Measurements from ENCODE around the gene TXNDC2. TPM values are rescaled to one million over a fixed set of nuclear protein-coding genes. Genes with fewer than 3 reads are reported as not detected.

Gene TXNDC2
- total and polyA plus RNA-seq, 9 of the 15 experiments (the other 6 are each of a cell fraction or from before 2014, with no cell fraction given), result 1.2 to 4.9 (median 2.3) TPM

DNA sequence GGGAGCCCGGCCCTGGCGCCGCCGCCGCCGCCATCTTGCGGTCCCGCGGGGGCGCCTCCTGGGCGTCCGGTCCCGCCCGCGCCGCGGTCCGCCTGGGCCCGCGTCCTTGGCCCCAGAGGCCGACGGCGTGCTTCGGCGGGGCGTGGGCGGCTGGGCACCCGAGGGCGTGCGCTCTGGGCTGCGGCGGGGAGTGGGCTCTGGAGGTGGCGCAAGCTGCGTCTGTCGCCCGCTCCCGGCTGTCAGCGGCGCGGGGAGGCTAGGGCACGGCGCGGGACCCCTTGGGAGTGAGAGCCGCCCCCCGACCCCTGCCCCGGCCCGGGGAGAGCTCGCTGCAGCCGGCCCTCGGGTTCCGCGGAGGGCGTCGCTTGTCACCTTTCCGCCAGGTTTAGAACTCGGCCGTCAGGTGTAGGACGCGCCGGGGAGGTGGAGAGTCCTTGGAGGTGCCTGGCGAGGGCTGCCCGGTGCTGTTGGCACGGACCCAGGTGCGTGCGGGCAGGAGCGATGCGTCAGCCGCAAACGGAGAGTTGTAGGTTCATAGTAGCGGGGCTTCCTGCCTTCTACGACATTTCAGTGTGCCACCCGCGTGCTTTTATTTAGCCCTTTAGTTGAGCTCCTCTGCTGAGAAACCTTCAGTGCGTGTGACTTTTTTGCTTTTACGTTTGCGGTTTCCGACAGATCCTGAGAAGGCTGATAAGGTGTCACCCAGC, 29.0 kb downstream of the TXNDC2 start (continued):
- peak; percentile 80 for TF ChIP-seq TEAD4 (IDR thresholded peaks at IDR 0.05; ENCODE audit: low read length)
- TF ChIP-seq TEAD4 (CRISPR knock-in tag; IDR thresholded peaks at IDR 0.05; ENCODE audit: borderline replicate concordance), result no peak
- TF ChIP-seq ZNF830 (CRISPR knock-in tag; IDR thresholded peaks at IDR 0.05), result no peak
- TF ChIP-seq, protein P1, sequence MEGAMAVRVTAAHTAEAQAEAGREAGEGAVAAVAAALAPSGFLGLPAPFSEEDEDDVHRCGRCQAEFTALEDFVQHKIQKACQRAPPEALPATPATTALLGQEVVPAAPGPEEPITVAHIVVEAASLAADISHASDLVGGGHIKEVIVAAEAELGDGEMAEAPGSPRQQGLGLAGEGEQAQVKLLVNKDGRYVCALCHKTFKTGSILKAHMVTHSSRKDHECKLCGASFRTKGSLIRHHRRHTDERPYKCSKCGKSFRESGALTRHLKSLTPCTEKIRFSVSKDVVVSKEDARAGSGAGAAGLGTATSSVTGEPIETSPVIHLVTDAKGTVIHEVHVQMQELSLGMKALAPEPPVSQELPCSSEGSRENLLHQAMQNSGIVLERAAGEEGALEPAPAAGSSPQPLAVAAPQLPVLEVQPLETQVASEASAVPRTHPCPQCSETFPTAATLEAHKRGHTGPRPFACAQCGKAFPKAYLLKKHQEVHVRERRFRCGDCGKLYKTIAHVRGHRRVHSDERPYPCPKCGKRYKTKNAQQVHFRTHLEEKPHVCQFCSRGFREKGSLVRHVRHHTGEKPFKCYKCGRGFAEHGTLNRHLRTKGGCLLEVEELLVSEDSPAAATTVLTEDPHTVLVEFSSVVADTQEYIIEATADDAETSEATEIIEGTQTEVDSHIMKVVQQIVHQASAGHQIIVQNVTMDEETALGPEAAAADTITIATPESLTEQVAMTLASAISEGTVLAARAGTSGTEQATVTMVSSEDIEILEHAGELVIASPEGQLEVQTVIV (CRISPR knock-in tag; IDR thresholded peaks at IDR 0.05; ENCODE audit: borderline replicate concordance), result no peak
- TF ChIP-seq, protein P2, sequence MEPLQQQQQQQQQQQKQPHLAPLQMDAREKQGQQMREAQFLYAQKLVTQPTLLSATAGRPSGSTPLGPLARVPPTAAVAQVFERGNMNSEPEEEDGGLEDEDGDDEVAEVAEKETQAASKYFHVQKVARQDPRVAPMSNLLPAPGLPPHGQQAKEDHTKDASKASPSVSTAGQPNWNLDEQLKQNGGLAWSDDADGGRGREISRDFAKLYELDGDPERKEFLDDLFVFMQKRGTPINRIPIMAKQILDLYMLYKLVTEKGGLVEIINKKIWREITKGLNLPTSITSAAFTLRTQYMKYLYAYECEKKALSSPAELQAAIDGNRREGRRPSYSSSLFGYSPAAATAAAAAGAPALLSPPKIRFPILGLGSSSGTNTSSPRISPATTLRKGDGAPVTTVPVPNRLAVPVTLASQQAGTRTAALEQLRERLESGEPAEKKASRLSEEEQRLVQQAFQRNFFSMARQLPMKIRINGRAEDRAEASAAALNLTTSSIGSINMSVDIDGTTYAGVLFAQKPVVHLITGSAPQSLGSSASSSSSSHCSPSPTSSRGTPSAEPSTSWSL (CRISPR knock-in tag; IDR thresholded peaks at IDR 0.05; ENCODE audit: borderline replicate concordance), result 0 out of 2 replicates have a peak, but pooled peaks have one; percentile 44
- TF ChIP-seq, protein P3, sequence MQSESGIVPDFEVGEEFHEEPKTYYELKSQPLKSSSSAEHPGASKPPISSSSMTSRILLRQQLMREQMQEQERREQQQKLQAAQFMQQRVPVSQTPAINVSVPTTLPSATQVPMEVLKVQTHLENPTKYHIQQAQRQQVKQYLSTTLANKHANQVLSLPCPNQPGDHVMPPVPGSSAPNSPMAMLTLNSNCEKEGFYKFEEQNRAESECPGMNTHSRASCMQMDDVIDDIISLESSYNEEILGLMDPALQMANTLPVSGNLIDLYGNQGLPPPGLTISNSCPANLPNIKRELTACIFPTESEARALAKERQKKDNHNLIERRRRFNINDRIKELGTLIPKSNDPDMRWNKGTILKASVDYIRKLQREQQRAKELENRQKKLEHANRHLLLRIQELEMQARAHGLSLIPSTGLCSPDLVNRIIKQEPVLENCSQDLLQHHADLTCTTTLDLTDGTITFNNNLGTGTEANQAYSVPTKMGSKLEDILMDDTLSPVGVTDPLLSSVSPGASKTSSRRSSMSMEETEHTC (IDR thresholded peaks at IDR 0.05), result peak; percentile 56; the same call in 1 of the 2 replicates
- TF ChIP-seq ASH1L (IDR thresholded peaks at IDR 0.05; ENCODE audit: borderline replicate concordance, low read depth, partially characterized antibody), result no peak
- TF ChIP-seq, protein P4, sequence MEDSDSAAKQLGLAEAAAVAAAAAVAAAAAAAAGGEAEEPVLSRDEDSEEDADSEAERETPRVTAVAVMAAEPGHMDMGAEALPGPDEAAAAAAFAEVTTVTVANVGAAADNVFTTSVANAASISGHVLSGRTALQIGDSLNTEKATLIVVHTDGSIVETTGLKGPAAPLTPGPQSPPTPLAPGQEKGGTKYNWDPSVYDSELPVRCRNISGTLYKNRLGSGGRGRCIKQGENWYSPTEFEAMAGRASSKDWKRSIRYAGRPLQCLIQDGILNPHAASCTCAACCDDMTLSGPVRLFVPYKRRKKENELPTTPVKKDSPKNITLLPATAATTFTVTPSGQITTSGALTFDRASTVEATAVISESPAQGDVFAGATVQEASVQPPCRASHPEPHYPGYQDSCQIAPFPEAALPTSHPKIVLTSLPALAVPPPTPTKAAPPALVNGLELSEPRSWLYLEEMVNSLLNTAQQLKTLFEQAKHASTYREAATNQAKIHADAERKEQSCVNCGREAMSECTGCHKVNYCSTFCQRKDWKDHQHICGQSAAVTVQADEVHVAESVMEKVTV (CRISPR knock-in tag; IDR thresholded peaks at IDR 0.05), result peak; percentile 53; the same call in 1 of the 2 replicates
- TF ChIP-seq SOX6 (IDR thresholded peaks at IDR 0.05), result peak; percentile 56; the same call in 1 of the 2 replicates
- no peak for TF ChIP-seq PHF21A (IDR thresholded peaks at IDR 0.05; ENCODE audit: borderline replicate concordance, low read depth)
- TF ChIP-seq NCOR1 (IDR thresholded peaks at IDR 0.05), result no peak
- TF ChIP-seq SRSF7 (optimal IDR thresholded peaks at IDR 0.05; ENCODE audit: low read depth, low read length), result peak; percentile 34
- peak; percentile 75 for TF ChIP-seq CCNT2 (IDR thresholded peaks at IDR 0.05; ENCODE audit: borderline replicate concordance, extremely low read depth, insufficient read length, low read depth, low read length)
- TF ChIP-seq POU5F1 (IDR thresholded peaks at IDR 0.05; ENCODE audit: borderline replicate concordance, low read depth, low read length, partially characterized antibody), result no peak
- no peak for TF ChIP-seq PHF20 (IDR thresholded peaks at IDR 0.05; ENCODE audit: partially characterized antibody)
- peak; percentile 94 for TF ChIP-seq NBN (IDR thresholded peaks at IDR 0.05; ENCODE audit: low read depth)
- TF ChIP-seq ZC3H8 (IDR thresholded peaks at IDR 0.05), result no peak
- TF ChIP-seq BCL6 (CRISPR knock-in tag; IDR thresholded peaks at IDR 0.05), result no peak
- 0 out of 2 replicates have a peak, but pooled peaks have one; percentile 23 for TF ChIP-seq ERF (CRISPR knock-in tag; IDR thresholded peaks at IDR 0.05)
- no peak for TF ChIP-seq TCF7L2 (IDR thresholded peaks at IDR 0.05; ENCODE audit: low read depth, low read length)
- TF ChIP-seq NELFE (IDR thresholded peaks at IDR 0.05; ENCODE audit: insufficient read depth, insufficient read length), result no peak
- no peak for TF ChIP-seq MCM5 (IDR thresholded peaks at IDR 0.05; ENCODE audit: low read depth)
- TF ChIP-seq TCF3 (CRISPR knock-in tag; IDR thresholded peaks at IDR 0.05), result peak; percentile 73

All from K562 (cell line).